AG09309 (cell line): ENCODE results near the gene OR52W1.
A peak's percentile ranks its signal among the peaks of the same experiment; 100 is the strongest.

Experiments used
- DNase-seq: peaks from one replicate; pipeline ENCODE4 v3.0.0-alpha.2; 2010; ENCODE audit warnings: low read depth
- H3K4me3 ChIP-seq: 2 replicates; pipeline ENCODE4 v1.5.1; 2011; ENCODE audit warnings: mild to moderate bottlenecking, low read depth, low read length, moderate library complexity; ENCODE audit not compliant: control insufficient read depth
- TF ChIP-seq, protein P1 (sequence below): IDR thresholded peaks from 2 replicates; pipeline ENCODE4 v1.5.1; 2011; ENCODE audit warnings: mild to moderate bottlenecking, low read depth, low read length, inconsistent platforms; ENCODE audit not compliant: insufficient read depth, control insufficient read depth; ENCODE audit errors: missing control alignments

OR52W1 gene

DNA sequence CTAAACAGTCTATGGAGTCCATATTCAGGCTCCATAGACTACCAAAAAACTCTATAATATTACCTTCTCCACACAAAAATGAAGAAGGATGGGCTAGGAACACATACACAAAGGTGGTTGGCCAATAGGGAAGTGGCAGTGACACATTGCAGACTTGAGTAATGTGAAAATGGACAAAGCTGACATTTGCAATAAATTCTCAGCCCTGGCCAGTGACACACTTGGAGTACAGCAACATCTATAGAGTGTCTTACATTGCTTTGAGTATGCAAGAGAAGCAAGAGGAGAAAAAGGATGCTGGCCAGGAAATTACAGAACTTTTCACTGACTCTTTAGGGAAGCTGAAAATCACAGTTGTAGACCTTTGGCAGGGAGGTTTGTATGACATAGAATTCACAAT is 7.3 kb upstream of the OR52W1 start:
- DNase-seq = no peak
- TF ChIP-seq, protein P1, sequence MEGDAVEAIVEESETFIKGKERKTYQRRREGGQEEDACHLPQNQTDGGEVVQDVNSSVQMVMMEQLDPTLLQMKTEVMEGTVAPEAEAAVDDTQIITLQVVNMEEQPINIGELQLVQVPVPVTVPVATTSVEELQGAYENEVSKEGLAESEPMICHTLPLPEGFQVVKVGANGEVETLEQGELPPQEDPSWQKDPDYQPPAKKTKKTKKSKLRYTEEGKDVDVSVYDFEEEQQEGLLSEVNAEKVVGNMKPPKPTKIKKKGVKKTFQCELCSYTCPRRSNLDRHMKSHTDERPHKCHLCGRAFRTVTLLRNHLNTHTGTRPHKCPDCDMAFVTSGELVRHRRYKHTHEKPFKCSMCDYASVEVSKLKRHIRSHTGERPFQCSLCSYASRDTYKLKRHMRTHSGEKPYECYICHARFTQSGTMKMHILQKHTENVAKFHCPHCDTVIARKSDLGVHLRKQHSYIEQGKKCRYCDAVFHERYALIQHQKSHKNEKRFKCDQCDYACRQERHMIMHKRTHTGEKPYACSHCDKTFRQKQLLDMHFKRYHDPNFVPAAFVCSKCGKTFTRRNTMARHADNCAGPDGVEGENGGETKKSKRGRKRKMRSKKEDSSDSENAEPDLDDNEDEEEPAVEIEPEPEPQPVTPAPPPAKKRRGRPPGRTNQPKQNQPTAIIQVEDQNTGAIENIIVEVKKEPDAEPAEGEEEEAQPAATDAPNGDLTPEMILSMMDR = no peak
- H3K4me3 ChIP-seq = no peak overlapping the region

DNA sequence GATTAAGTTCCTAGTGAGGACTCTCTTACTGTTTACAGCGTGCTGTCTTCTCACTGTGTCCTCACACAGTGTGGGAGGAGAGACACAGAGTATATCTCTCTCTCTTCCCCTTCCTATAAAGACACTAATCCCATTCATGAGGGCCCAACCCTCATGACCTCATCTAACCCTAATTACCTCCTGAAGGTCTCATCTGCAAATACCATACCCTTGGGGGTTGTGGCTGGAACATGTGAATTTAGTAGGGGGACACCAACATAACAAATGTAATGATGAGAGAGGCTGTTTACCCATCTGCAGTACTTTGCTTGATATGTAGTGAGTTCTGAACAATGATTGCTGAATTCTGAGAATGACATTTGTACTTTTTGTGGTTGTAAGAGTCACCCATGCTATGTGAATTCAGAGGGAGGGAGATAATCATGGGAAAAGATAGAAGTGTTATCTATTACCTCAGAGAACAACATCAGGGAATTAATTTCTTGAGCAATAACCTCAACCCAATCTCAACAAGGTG is 4.9 kb upstream of the OR52W1 start:
- H3K4me3 ChIP-seq = no peak overlapping the region
- TF ChIP-seq, protein P1 = no peak

GRCh38 chr11:6196396-6196795 is 2.6 kb upstream of the OR52W1 start:
- no peak for DNase-seq
- no peak overlapping the region for H3K4me3 ChIP-seq
- TF ChIP-seq, protein P1 = no peak

More for the DNA sequence above, 4.9 kb upstream of the OR52W1 start:
- DNase-seq = no peak

DNA sequence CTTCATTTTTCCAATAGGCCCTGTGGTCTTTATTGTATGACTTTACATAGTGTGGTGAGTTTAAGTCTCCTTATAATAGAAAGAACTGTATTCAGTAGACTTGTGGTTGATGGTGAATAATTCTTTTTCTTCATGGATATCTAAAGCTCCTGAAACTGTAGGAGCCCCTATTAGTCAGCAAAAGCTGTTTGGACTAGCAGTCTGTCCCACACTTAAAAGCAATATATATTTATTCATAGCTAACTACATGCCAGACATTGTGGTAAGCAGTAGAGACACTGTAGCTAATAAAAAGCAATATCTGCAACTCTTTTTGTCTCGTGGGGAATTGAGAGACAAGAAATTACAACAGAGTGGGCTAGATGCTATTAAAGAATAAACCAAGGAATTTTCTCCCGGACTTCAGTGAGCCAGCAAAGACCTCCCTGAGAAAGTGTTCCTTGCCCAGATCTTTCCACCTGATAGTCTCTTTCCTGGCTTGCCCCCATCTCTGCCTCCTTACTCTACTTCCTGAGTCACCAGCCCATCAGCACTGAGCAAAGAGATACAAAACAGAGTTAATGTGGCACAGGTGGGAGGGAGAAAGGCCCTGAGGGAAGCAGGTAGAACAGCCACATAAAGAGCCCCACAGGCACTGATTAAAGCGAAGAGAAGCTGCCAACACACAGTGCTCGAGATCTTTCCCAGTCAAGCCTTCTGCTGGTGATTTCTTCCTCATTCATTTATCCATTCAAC is 1.4 kb upstream of the OR52W1 start:
- no peak for DNase-seq
- H3K4me3 ChIP-seq = no peak overlapping the region
- TF ChIP-seq, protein P1 = no peak

- no peak for DNase-seq
- no peak overlapping the region for H3K4me3 ChIP-seq
- TF ChIP-seq, protein P1 = no peak
These were observed 2.0 kb downstream of the OR52W1 start for GRCh38 chr11:6200975-6201374.

- DNase-seq = peak; percentile 24
- no peak overlapping the region for H3K4me3 ChIP-seq
These were observed 2.5 kb downstream of the OR52W1 start for GRCh38 chr11:6201481-6201880.

More at GRCh38 chr11:6201481-6201880, 2.5 kb downstream of the OR52W1 start:
- TF ChIP-seq, protein P1 = no peak
